SK-N-MC (cell line): ENCODE data around the gene PPP1R12C.

ENCODE experiments used
- EZH2 ChIP-seq: fragments of 200-600 bp; sonication (generic); IDR thresholded peaks from one replicate; pipeline ENCODE4 v1.6.1; 2017; ENCODE audit warnings: antibody characterized with exemption
- POLR2AphosphoS5 ChIP-seq: IDR thresholded peaks from 2 replicates; pipeline ENCODE4 v1.6.1; 2012; ENCODE audit warnings: mild to moderate bottlenecking, low read depth, low read length, borderline replicate concordance

- TF ChIP-seq POLR2AphosphoS5 (no peak), EZH2 (no peak)
These were observed 75.1 kb downstream of the PPP1R12C start for GRCh38 chr19:55042344-55042678.
